ENCODE results near the gene TMEM203. TPM values are rescaled to one million over a fixed set of nuclear protein-coding genes. Genes with fewer than 3 reads are reported as not detected.
A peak's percentile ranks its signal among the peaks of the same experiment; 100 is the strongest.
"Not testable (repeated sequence)": the region's sequence is repeated elsewhere in the genome, so short reads cannot be mapped to it uniquely, and the experiment has no call there.

The TMEM203 gene
- total RNA-seq (2014; rRNA removed; shearing (Covaris generic)) = 63.4 and 69.8 TPM in 2 replicates

- peak; percentile 80 for DNase-seq (ENCODE audit: low spot score)
These were observed at the start of gene TMEM203, which contains the start of gene NDOR1 for GRCh38 chr9:137205126-137206069. TMEM203 (minus strand) TSS chr9:137205648; CDS start chr9:137205414, 234 bp downstream. NDOR1 (plus strand) TSS chr9:137205700; CDS start chr9:137205778, 78 bp downstream.

- peak; percentile 61 for DNase-seq (ENCODE audit: low spot score)
These were observed 49.4 kb upstream of the TMEM203 start, which contains the start of gene NELFB for GRCh38 chr9:137254624-137255447. NELFB (plus strand) TSS chr9:137255327.

- DNase-seq (ENCODE audit: low spot score) = no peak
These were observed 48.5 kb upstream of the TMEM203 start for GRCh38 chr9:137253717-137254623.

- no peak for DNase-seq (ENCODE audit: low spot score)
These were observed 47.4 kb upstream of the TMEM203 start for GRCh38 chr9:137252555-137253506.

GRCh38 chr9:137251490-137252268, 46.2 kb upstream of the TMEM203 start:
- no peak for DNase-seq (ENCODE audit: low spot score)

GRCh38 chr9:137251194-137251461, 45.7 kb upstream of the TMEM203 start, which contains the start of gene STPG3:
STPG3 (plus strand) TSS chr9:137251286; CDS start chr9:137251287, 1 bp downstream.
- DNase-seq (ENCODE audit: low spot score) = no peak

GRCh38 chr9:137250329-137251193, 45.1 kb upstream of the TMEM203 start:
- no peak for DNase-seq (ENCODE audit: low spot score)

- no peak for DNase-seq (ENCODE audit: low spot score)
These were observed 42.4 kb upstream of the TMEM203 start for GRCh38 chr9:137247916-137248175.

GRCh38 chr9:137247135-137247915, 41.9 kb upstream of the TMEM203 start:
- DNase-seq (ENCODE audit: low spot score) = no peak

- no peak for DNase-seq (ENCODE audit: low spot score)
These were observed 40.3 kb upstream of the TMEM203 start for GRCh38 chr9:137245450-137246421.

- no peak for DNase-seq (ENCODE audit: low spot score)
These were observed 39.3 kb upstream of the TMEM203 start for GRCh38 chr9:137244486-137245449.

GRCh38 chr9:137243626-137244485, 38.4 kb upstream of the TMEM203 start:
- no peak for DNase-seq (ENCODE audit: low spot score)

GRCh38 chr9:137243266-137243625, 37.8 kb upstream of the TMEM203 start:
- not testable (repeated sequence) for DNase-seq (ENCODE audit: low spot score)

Measured in H4 (cell line).